Kidney (tissue), 14 donors: ENCODE measurements around the gene RNF34. TPM values are rescaled to one million over a fixed set of nuclear protein-coding genes. Genes with fewer than 3 reads are reported as not detected.

Source experiments
- DNase-seq, 5 donors: peaks; one replicate each; pipeline ENCODE4 v3.0.0-alpha.2; 2013 to 2020
- FAIRE-seq: peaks from 2 replicates; lab custom pipeline; 2012; peaks lifted over from hg19 to GRCh38; lab: Jason Lieb, UNC
- H3K27ac ChIP-seq, 2 donors: one replicate each; pipeline ENCODE4 v1.7.0; 2013; ENCODE audit warnings: low read depth in 2 of 2, low read length in 2 of 2, inconsistent platforms in 1 of 2
- H3K27me3 ChIP-seq: one replicate; pipeline ENCODE4 v1.7.1; 2013; ENCODE audit warnings: low read length, inconsistent platforms; ENCODE audit not compliant: control insufficient read depth, insufficient read depth
- H3K36me3 ChIP-seq, 3 donors: one replicate each; pipeline versions ENCODE4 v1.7.0 to v1.7.1; 2013; ENCODE audit warnings: low read length in 3 of 3, control low read depth in 1 of 3, inconsistent platforms in 1 of 3; ENCODE audit not compliant: insufficient read depth in 3 of 3, control insufficient read depth in 2 of 3
- H3K4me1 ChIP-seq, 3 donors: one replicate each; pipeline versions ENCODE4 v1.7.0 to v1.7.1; 2013; ENCODE audit warnings: low read length in 3 of 3, inconsistent platforms in 1 of 3, low read depth in 1 of 3; ENCODE audit not compliant: control insufficient read depth in 2 of 3, insufficient read depth in 2 of 3
- H3K4me3 ChIP-seq, 3 donors: one replicate each; pipeline versions ENCODE4 v1.7.0 to v1.8.1; 2013; ENCODE audit warnings: low read length in 3 of 3, control low read depth in 1 of 3, inconsistent platforms in 1 of 3
- H3K9ac ChIP-seq, 3 donors: one replicate each; pipeline versions ENCODE4 v1.7.0 to v1.7.1; 2013; ENCODE audit warnings: low read length in 3 of 3, control low read depth in 1 of 3, inconsistent platforms in 1 of 3
- H3K9me3 ChIP-seq, 3 donors: one replicate each; pipeline versions ENCODE4 v1.7.0 to v1.7.1; 2013; ENCODE audit warnings: low read length in 3 of 3, control low read depth in 1 of 3, inconsistent platforms in 1 of 3; ENCODE audit not compliant: control insufficient read depth in 2 of 3, insufficient read depth in 1 of 3
- intact Hi-C: fragments of 100-400 bp; cut with DNase I; formaldehyde crosslinking; loops from one replicate; pipeline ENCODE4 v1.11.1; 2022
- polyA plus RNA-seq: library from polyadenylated mRNA; stranded (reverse); fragments of 350-450 nt; fragmentation: Illumina TruSeq; extraction: RNeasy Lipid Tissue Mini Kit (QIAGEN cat#74804); gene quantifications from one replicate; pipeline ENCODE4 v1.2.3, GENCODE V29; 2014; ENCODE audit warnings: low read depth, low replicate concordance; ENCODE audit not compliant: insufficient read depth
- total RNA-seq: library from RNA; stranded (reverse); fragmentation: NEBNext Ultra II Directional; extraction: Animal tissue kit (Norgen Biotek cat#: 25700); gene quantifications from one replicate; pipeline ENCODE4 v1.2.1, GENCODE V29; 2021
- TF ChIP-seq, protein P1 (sequence below): IDR thresholded peaks from 3 replicates; pipeline ENCODE4 v1.5.1; 2012; ENCODE audit warnings: mild to moderate bottlenecking, moderate library complexity, borderline replicate concordance; ENCODE audit not compliant: insufficient read depth; ENCODE audit errors: extremely low read depth
- donor health status: control.
- donor health status: control.
- donor health status: control.
- donor health status: control.
- donor health status: control.
- donor health status: DM: yes; HTN: yes; CAD: no.
- donor health status: Normal renal cell carcinoma (clear cell type).

RNF34 gene
- total and polyA plus RNA-seq, 2 donors from 2014 or later: 18.8 to 48.1 TPM

DNA sequence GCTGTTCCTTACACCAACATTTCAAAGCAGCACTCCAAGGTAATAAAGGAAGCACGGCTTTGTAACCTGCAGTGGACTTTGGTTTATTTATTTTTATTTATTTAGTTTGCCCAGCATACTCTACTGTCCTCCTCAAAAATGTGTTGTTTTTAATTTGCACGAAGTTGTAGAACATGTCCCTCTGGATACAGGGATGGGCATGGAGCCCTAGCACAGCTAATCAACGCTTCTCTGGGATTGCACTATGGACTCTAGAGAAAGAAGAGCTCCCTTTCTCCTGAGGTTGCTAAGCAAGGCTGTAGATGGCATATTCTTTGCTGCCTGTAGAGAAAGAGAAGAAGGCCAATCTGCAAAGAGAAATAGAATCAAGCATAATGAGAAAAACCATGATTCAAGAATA is 41.8 kb upstream of the RNF34 start:
- no peak overlapping the region for H3K9ac ChIP-seq
- TF ChIP-seq, protein P1, sequence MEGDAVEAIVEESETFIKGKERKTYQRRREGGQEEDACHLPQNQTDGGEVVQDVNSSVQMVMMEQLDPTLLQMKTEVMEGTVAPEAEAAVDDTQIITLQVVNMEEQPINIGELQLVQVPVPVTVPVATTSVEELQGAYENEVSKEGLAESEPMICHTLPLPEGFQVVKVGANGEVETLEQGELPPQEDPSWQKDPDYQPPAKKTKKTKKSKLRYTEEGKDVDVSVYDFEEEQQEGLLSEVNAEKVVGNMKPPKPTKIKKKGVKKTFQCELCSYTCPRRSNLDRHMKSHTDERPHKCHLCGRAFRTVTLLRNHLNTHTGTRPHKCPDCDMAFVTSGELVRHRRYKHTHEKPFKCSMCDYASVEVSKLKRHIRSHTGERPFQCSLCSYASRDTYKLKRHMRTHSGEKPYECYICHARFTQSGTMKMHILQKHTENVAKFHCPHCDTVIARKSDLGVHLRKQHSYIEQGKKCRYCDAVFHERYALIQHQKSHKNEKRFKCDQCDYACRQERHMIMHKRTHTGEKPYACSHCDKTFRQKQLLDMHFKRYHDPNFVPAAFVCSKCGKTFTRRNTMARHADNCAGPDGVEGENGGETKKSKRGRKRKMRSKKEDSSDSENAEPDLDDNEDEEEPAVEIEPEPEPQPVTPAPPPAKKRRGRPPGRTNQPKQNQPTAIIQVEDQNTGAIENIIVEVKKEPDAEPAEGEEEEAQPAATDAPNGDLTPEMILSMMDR: no peak
- peaks cover 0 to 3% (median 0%) of the 10 kb centered on the region in 3 donors for H3K4me1 ChIP-seq
- intact Hi-C loops: no loop called here
- no peaks in the 10 kb centered on the region for H3K9me3 ChIP-seq
- no peak overlapping the region for H3K27ac ChIP-seq
- no peaks in the 10 kb centered on the region for H3K27me3 ChIP-seq
- DNase-seq: no peak
- H3K4me3 ChIP-seq: no peak overlapping the region
- H3K36me3 ChIP-seq: no peaks in the 10 kb centered on the region
- no peak for FAIRE-seq

DNA sequence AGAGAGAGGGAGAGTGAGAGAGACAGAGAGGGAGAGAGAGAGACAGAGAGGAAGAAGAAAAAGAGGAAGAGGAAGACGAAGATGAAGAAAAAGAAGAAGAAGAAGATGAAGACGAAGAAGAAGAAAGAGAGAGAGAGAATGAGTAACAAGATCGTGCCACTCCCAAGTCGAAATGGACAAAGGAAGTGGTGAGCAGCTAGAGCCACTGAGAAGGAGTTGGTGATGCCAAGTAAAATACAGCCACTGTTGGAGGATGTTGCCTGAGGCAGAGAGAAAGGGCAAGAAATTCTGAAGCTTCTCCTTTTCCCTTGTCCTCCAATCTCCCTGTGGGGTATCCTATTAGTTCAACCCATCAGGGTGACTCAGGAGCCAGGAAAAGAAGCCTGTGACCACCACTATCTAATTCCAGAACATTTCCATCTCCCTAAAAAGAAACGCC is 35.2 kb upstream of the RNF34 start:
- TF ChIP-seq, protein P1: no peak
- no peak for FAIRE-seq
- Histone ChIP-seq H3K9ac (no peak overlapping the region), H3K9me3 (no peaks in the 10 kb centered on the region), H3K27ac (no peak overlapping the region), H3K36me3 (no peaks in the 10 kb centered on the region), H3K27me3 (no peaks in the 10 kb centered on the region), H3K4me3 (no peak overlapping the region), H3K4me1 (no peaks in the 10 kb centered on the region)
- intact Hi-C loops: no loop called here
- no peak for DNase-seq

DNA sequence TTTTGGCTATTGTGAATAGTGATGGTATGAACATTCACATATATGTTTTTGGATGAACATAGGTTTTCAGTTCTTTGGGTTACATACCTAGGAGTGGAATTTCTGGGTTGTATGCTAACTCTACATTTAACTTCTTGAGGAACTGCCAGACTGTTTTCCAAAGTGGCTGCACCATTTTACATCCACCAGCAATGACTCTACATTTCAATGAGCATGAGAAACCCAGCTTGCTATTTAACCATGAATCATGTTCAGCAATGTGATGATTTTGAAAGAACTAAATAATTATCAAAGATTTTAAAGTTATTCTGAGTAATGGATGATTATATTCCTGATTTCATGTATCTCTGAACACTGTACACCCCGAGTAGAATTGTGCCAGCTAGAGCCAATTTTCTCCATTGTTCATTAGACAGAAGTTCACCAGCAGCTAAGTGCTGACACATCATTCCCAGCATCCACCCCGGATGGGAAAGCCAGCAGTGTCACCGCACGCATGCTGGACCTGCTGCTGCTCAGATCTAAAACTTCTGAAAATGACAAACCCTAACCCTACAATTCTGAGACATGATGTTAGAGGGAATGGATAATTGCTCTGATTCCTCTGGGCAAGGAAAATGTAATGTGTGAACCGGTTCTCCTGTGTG is 34.4 kb upstream of the RNF34 start:
- FAIRE-seq (no peak), DNase-seq (peak in 1 of 5 donors; percentile 27)
- H3K4me1 ChIP-seq: no peaks in the 10 kb centered on the region
- TF ChIP-seq, protein P1: no peak
- H3K27ac ChIP-seq: no peak overlapping the region
- H3K9me3 ChIP-seq: no peaks in the 10 kb centered on the region
- H3K27me3 ChIP-seq: no peaks in the 10 kb centered on the region
- H3K36me3 ChIP-seq: no peaks in the 10 kb centered on the region
- no peak overlapping the region for H3K9ac ChIP-seq
- intact Hi-C loops: no loop called here
- H3K4me3 ChIP-seq: no peak overlapping the region
